ENCODE data around the gene OR5B3. TPM values are rescaled to one million over a fixed set of nuclear protein-coding genes. Genes with fewer than 3 reads are reported as not detected.

OR5B3 gene
- polyA plus RNA-seq, 3 donors from 2014 or later: not detected

GRCh38 chr11:58391879-58392278, 14.8 kb downstream of the OR5B3 start:
- Mint-ChIP-seq H3K9me3 (peaks cover 0 to 5% (median 0%) of the 10 kb centered on the region in 6 donors), H3K4me1 (no peaks in the 10 kb centered on the region)

GRCh38 chr11:58390551-58391063, 16.1 kb downstream of the OR5B3 start:
- no peak overlapping the region for H3K27ac Mint-ChIP-seq
- H3K4me1 Mint-ChIP-seq: no peaks in the 10 kb centered on the region
- H3K27me3 Mint-ChIP-seq (ENCODE audit: low read depth in 3 of 3): peaks cover 0 to 7% (median 0%) of the 10 kb centered on the region in 3 donors
- no peaks in the 10 kb centered on the region for H3K36me3 Mint-ChIP-seq
- no peak overlapping the region for H3K4me3 Mint-ChIP-seq
- peaks cover 0 to 4% (median 0%) of the 10 kb centered on the region in 6 donors for H3K9me3 Mint-ChIP-seq
- DNase-seq: no peak

More at GRCh38 chr11:58391879-58392278, 14.8 kb downstream of the OR5B3 start:
- H3K4me3 Mint-ChIP-seq: no peak overlapping the region
- H3K36me3 Mint-ChIP-seq: no peaks in the 10 kb centered on the region
- no peak overlapping the region for H3K27ac Mint-ChIP-seq
- peaks cover 0 to 9% (median 0%) of the 10 kb centered on the region in 3 donors for H3K27me3 Mint-ChIP-seq (ENCODE audit: low read depth in 3 of 3)
- DNase-seq: no peak

DNA sequence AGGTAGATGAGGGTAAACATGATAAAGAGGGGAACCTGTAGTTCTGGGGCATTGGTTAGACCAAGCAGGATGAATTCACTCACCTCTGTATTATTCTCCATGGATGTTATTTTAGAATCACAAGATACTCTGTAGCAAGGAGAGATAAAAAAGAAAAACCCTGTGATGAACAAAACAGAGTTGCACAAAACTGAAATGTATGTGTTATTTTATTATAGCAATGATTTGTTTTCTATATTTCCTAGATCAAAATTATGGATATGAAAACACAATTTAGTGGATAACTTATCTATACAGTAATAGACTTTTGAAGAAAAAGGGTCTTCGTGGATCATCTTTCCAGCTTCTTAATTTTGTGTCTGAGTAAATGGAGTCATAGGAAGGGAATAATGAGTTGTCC, 47.7 kb downstream of the OR5B3 start, which contains the start of gene OR5B17:
TSS of gene OR5B17 (minus strand) at position 101 of the 400 bp plus-strand sequence. CDS start at position 101, 0 bp downstream.
- no peak within 1 kb of the TSS for H3K27ac Mint-ChIP-seq
- H3K9me3 Mint-ChIP-seq: no peaks in the 10 kb centered on the region
- peaks cover 2 to 15% (median 5%) of the 10 kb centered on the region in 3 donors for H3K27me3 Mint-ChIP-seq (ENCODE audit: low read depth in 3 of 3)
- no peak for DNase-seq
- H3K4me1 Mint-ChIP-seq: no peaks in the 10 kb centered on the region
- H3K36me3 Mint-ChIP-seq: no peaks in the 10 kb centered on the region
- H3K4me3 Mint-ChIP-seq: no peak within 1 kb of the TSS

- no peak overlapping the region for H3K4me3 Mint-ChIP-seq
- H3K27ac Mint-ChIP-seq: no peak overlapping the region
- H3K4me1 Mint-ChIP-seq: no peaks in the 10 kb centered on the region
- H3K36me3 Mint-ChIP-seq: no peaks in the 10 kb centered on the region
- H3K27me3 Mint-ChIP-seq (ENCODE audit: low read depth in 3 of 3): peaks cover 2 to 6% (median 5%) of the 10 kb centered on the region in 3 donors
- DNase-seq: no peak
- H3K9me3 Mint-ChIP-seq: no peaks in the 10 kb centered on the region
Observed at GRCh38 chr11:58354727-58355126, 51.9 kb downstream of the OR5B3 start.

Other genes starting within 250 kb of the OR5B3 start
- gene OR9Q2, start 217.8 kb downstream of the OR5B3 start, polyA plus RNA-seq: not detected
- gene OR1S2, start 202.7 kb downstream of the OR5B3 start, polyA plus RNA-seq: not detected
- not detected for gene OR1S1, start 194.2 kb downstream of the OR5B3 start, polyA plus RNA-seq
- not detected for gene OR10Q1, start 178.0 kb downstream of the OR5B3 start, polyA plus RNA-seq
- gene OR10W1, start 138.6 kb downstream of the OR5B3 start, polyA plus RNA-seq: not detected
- not detected for gene OR5B17, start 47.8 kb downstream of the OR5B3 start, polyA plus RNA-seq
- not detected for gene OR5B2, start 21.2 kb upstream of the OR5B3 start, polyA plus RNA-seq
- not detected for gene OR5B12, start 35.4 kb upstream of the OR5B3 start, polyA plus RNA-seq
- not detected for gene OR5B21, start 101.2 kb upstream of the OR5B3 start, polyA plus RNA-seq
- 100 to 1,000 TPM; 153 to 217 (median 197) TPM for gene LPXN, start 169.0 kb upstream of the OR5B3 start, polyA plus RNA-seq
- 10 to 100 TPM in 2 of 3 donors, 1 to 10 TPM in 1; 6.6 to 15.4 (median 10.8) TPM for gene ZFP91, start 172.2 kb upstream of the OR5B3 start, polyA plus RNA-seq
- under 1 TPM in 1 of 3 donors, not detected in 2; 0.46 TPM for gene CNTF, start 215.8 kb upstream of the OR5B3 start, polyA plus RNA-seq

All from immature natural killer cell (primary cell).